Heart left ventricle (tissue), 13 donors: Measurements from ENCODE around the gene MEGF10.

Experiments used
- CTCF ChIP-seq, 12 donors: fragments of 200-600 bp; sonication (generic) in 4 of 12; IDR thresholded peaks; one replicate each; pipeline versions ENCODE4 v1.5.0 to v1.8.0; 2018 to 2022; ENCODE audit warnings: antibody characterized with exemption in 12 of 12, mild to moderate bottlenecking in 5 of 12
- POLR2A ChIP-seq, 2 donors: fragments of 450-650 bp; IDR thresholded peaks; one replicate each; pipeline ENCODE4 v1.6.1; 2017; ENCODE audit warnings: antibody characterized with exemption in 2 of 2, mild to moderate bottlenecking in 2 of 2, moderate library complexity in 2 of 2
- donor health status: ischemic (EF 13 %, LVEDD 7.1; RV severe dilation, severe dysfunction).
- donor health status: DM: no; HTN: yes; CAD: no.
- donor health status: DM: no; HTN: no; CAD: no.
- donor health status: ischemic (EF 25% LVEDD 6.9; RV normal size, moderate dysfunction).
- donor health status: ischemic (EF 25% LVEDD 5.7; RV mildly dilated, moderate dysfunction).
- donor health status: ischemic (EF 35%, LVEDD 5.7; RV mildly dilated, moderate dysfunction).
- donor health status: nonischemic (EF 11% LVEDD 7.7; RV severe dilation, severe dysfunction).
- donor health status: DM: yes; HTN: yes; CAD: no.
- donor health status: PGD.
- donor health status: ischemic (EF 29% LVEDD 5.4; RV normal size, mild dysfunction).
- donor health status: nonischemic (EF 23%, LVEDD 6.1; RV moderate dilation, normal function).

DNA sequence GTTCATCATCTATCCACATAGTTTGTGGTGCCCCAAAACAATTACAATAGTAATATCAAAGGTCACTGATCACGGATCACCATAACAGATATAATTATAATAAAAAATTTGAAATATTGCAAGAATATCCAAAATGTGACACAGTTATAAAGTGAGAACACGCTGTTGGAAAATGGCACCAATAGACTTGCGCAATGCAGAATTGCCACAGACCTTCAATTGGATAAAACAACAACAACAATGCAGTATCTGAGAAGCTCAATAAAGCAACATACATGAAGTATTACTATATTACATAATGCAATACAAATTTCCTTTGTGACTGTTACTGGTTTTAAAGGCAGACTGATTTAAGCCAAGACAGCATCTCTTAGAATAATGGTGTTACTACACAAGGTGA lies 182.1 kb downstream of the MEGF10 start:
- TF ChIP-seq CTCF (IDR thresholded peaks at IDR 0.05) (no peak), POLR2A (IDR thresholded peaks at IDR 0.05) (no peak)
